ENCODE data around the gene TNXB.
A peak's percentile ranks its signal among the peaks of the same experiment; 100 is the strongest.

GRCh38 chr6:32110632-32111031, 1.5 kb upstream of the TNXB start:
- TF ChIP-seq POLR2A (IDR thresholded peaks at IDR 0.05; ENCODE audit: low read depth, low read length) = no peak
- TF ChIP-seq POLR2AphosphoS5 (IDR thresholded peaks at IDR 0.05; ENCODE audit: low read depth, low read length) = peak; percentile 61; the same call in 1 of the 2 replicates
- no peak for TF ChIP-seq TAF1 (IDR thresholded peaks at IDR 0.05; ENCODE audit: low read depth, low read length)

Measured in GM12891 (cell line).